ENCODE data around the gene ZNF593. TPM values are rescaled to one million over a fixed set of nuclear protein-coding genes. Genes with fewer than 3 reads are reported as not detected.
A peak's percentile ranks its signal among the peaks of the same experiment; 100 is the strongest.

Gene ZNF593
- total and polyA plus RNA-seq, 7 donors = 16.3 to 114 (median 37.2) TPM

- no peaks in the 10 kb centered on the region for H3K9me3 ChIP-seq
- no peak overlapping the region for H3K4me3 ChIP-seq
- intact Hi-C loops (cut with DNase I) = no loop called here
- DNase-seq = no peak
- H3K27me3 ChIP-seq = no peaks in the 10 kb centered on the region
- WGBS, 2 donors = 36 to 70% methylated on average over 4 of the region's 4 CpGs
- peaks cover 0 to 40% (median 28%) of the 10 kb centered on the region in 4 donors for H3K4me1 ChIP-seq
- TF ChIP-seq POLR2AphosphoS5 (IDR thresholded peaks at IDR 0.05) (no peak), CTCF (IDR thresholded peaks at IDR 0.05) (no peak), POLR2A (IDR thresholded peaks at IDR 0.05) (no peak), EP300 (IDR thresholded peaks at IDR 0.05) (no peak)
- H3K27ac ChIP-seq = peak overlapping the region in 2 of 4 donors; percentile 4 to 76
- no peaks in the 10 kb centered on the region for H3K36me3 ChIP-seq
Measured at GRCh38 chr1:26124418-26125331, 45.0 kb upstream of the ZNF593 start.

GRCh38 chr1:26125382-26125781, 44.3 kb upstream of the ZNF593 start:
- TF ChIP-seq CTCF (IDR thresholded peaks at IDR 0.05) (no peak), POLR2A (IDR thresholded peaks at IDR 0.05) (no peak), POLR2AphosphoS5 (IDR thresholded peaks at IDR 0.05) (no peak), EP300 (IDR thresholded peaks at IDR 0.05) (no peak)
- H3K4me3 ChIP-seq = no peak overlapping the region
- peaks cover 0 to 40% (median 28%) of the 10 kb centered on the region in 4 donors for H3K4me1 ChIP-seq
- H3K36me3 ChIP-seq = no peaks in the 10 kb centered on the region
- intact Hi-C loops (cut with DNase I) = no loop called here
- no peaks in the 10 kb centered on the region for H3K27me3 ChIP-seq
- no peaks in the 10 kb centered on the region for H3K9me3 ChIP-seq
- H3K27ac ChIP-seq = peak overlapping the region in 1 of 4 donors; percentile 4
- no peak for DNase-seq

GRCh38 chr1:26125946-26126320, 43.8 kb upstream of the ZNF593 start:
- no peak overlapping the region for H3K4me3 ChIP-seq
- peaks cover 0 to 36% (median 28%) of the 10 kb centered on the region in 4 donors for H3K4me1 ChIP-seq
- H3K36me3 ChIP-seq = no peaks in the 10 kb centered on the region
- 6 to 23% methylated on average over 1 of the region's 1 CpG for WGBS, 2 donors
- H3K9me3 ChIP-seq = no peaks in the 10 kb centered on the region
- H3K27me3 ChIP-seq = no peaks in the 10 kb centered on the region
- peak overlapping the region in 3 of 4 donors; percentile 18 to 29 (median 26) for H3K27ac ChIP-seq
- no peak for DNase-seq
- intact Hi-C loops (cut with DNase I) = no loop called here
- TF ChIP-seq CTCF (IDR thresholded peaks at IDR 0.05) (no peak), EP300 (IDR thresholded peaks at IDR 0.05) (no peak), POLR2AphosphoS5 (IDR thresholded peaks at IDR 0.05) (no peak), POLR2A (IDR thresholded peaks at IDR 0.05) (no peak)

- intact Hi-C loops (cut with DNase I) = no loop called here
- no peaks in the 10 kb centered on the region for H3K9me3 ChIP-seq
- peak in 1 of 4 donors; percentile 51 for TF ChIP-seq POLR2AphosphoS5 (IDR thresholded peaks at IDR 0.05)
- no peak for TF ChIP-seq EP300 (IDR thresholded peaks at IDR 0.05)
- peak in 1 of 2 donors; percentile 54 for TF ChIP-seq POLR2A (IDR thresholded peaks at IDR 0.05)
- TF ChIP-seq CTCF (IDR thresholded peaks at IDR 0.05) = no peak
- H3K4me3 ChIP-seq = no peak overlapping the region
- WGBS, 2 donors = 9 to 36% methylated on average over 9 of the region's 9 CpGs
- no peak for DNase-seq
- H3K27me3 ChIP-seq = no peaks in the 10 kb centered on the region
- H3K4me1 ChIP-seq = peaks cover 0 to 30% (median 24%) of the 10 kb centered on the region in 4 donors
- H3K27ac ChIP-seq = peak overlapping the region; percentile 18 to 50 (median 30)
- H3K36me3 ChIP-seq = no peaks in the 10 kb centered on the region
Measured at GRCh38 chr1:26126321-26127084, 43.2 kb upstream of the ZNF593 start.

Data from sigmoid colon (tissue), 7 donors.